Esophagus muscularis mucosa (tissue), 4 donors: ENCODE results near the gene JPH3. TPM values are rescaled to one million over a fixed set of nuclear protein-coding genes. Genes with fewer than 3 reads are reported as not detected.

Experiments
- DNase-seq: peaks from one replicate; pipeline ENCODE4 v3.0.0-alpha.2; 2017; ENCODE audit errors: extremely low spot score
- H3K27ac ChIP-seq, 4 donors: fragments of 200-600 bp; sonication (generic); replicated peaks in 1 of 4; 1 replicate in 3 of 4; 2 replicates in 1 of 4; pipeline ENCODE4 v1.5.1; 2016 to 2019; ENCODE audit warnings: mild to moderate bottlenecking in 1 of 4
- H3K27me3 ChIP-seq, 4 donors: fragments of 200-600 bp; sonication (generic); one replicate each; pipeline versions ENCODE4 v1.5.1 to v1.6.0; 2016 to 2019
- H3K36me3 ChIP-seq, 4 donors: fragments of 200-600 bp; sonication (generic); one replicate each; pipeline ENCODE4 v1.5.1; 2016 to 2019
- H3K4me1 ChIP-seq, 4 donors: fragments of 200-600 bp; sonication (generic); one replicate each; pipeline ENCODE4 v1.5.1; 2016 to 2019
- H3K4me3 ChIP-seq, 4 donors: fragments of 200-600 bp; sonication (generic); 1 replicate in 2 of 4; 2 replicates in 2 of 4; pipeline ENCODE4 v1.5.1; 2016 to 2019; ENCODE audit warnings: mild to moderate bottlenecking in 4 of 4, moderate library complexity in 1 of 4
- H3K9me3 ChIP-seq, 4 donors: fragments of 200-600 bp; sonication (generic); 1 replicate in 3 of 4; 2 replicates in 1 of 4; pipeline ENCODE4 v1.5.1; 2016 to 2019
- CTCF ChIP-seq, 3 experiments: fragments of 200-600 bp in 2 of 3; fragments of 450-650 bp in 1 of 3; sonication (generic) in 2 of 3; IDR thresholded peaks; one replicate each; pipeline ENCODE4 v1.5.1; 2017 to 2019; ENCODE audit warnings: antibody characterized with exemption in 3 of 3, mild to moderate bottlenecking in 2 of 3, moderate library complexity in 1 of 3
- EP300 ChIP-seq: sonication (generic); formaldehyde crosslinking; IDR thresholded peaks from one replicate; pipeline ENCODE4 v1.6.1; 2017; ENCODE audit warnings: antibody characterized with exemption
- POLR2A ChIP-seq: fragments of 450-650 bp; IDR thresholded peaks from one replicate; pipeline ENCODE4 v1.6.1; 2017; ENCODE audit warnings: antibody characterized with exemption, moderate library complexity, mild to moderate bottlenecking, low read depth
- POLR2AphosphoS5 ChIP-seq, 2 donors: sonication (generic); formaldehyde crosslinking; IDR thresholded peaks; one replicate each; pipeline ENCODE4 v1.6.1; 2017; ENCODE audit warnings: antibody characterized with exemption in 2 of 2
- WGBS: methylation state at CpG from one replicate; pipeline ENCODE4 v1.1.5; 2018; 5-methylcytosine and 5-hydroxymethylcytosine counted together
- intact Hi-C: fragments of 100-400 bp; cut with DNase I; formaldehyde crosslinking; loops from one replicate; pipeline ENCODE4 v1.15.1; 2023
- total RNA-seq, 4 donors: library from RNA; depleted of rRNA; stranded (reverse); fragments of >200 nt; gene quantifications; one replicate each; pipeline versions ENCODE4 v1.1.0 to v1.2.1, GENCODE V29; 2016

JPH3 gene
- total RNA-seq, 4 donors from 2014 or later, result 0.42 to 2.2 (median 0.54) TPM

GRCh38 chr16:87615621-87616041, 13.3 kb downstream of the JPH3 start:
- TF ChIP-seq POLR2AphosphoS5 (IDR thresholded peaks at IDR 0.05) (no peak), CTCF (IDR thresholded peaks at IDR 0.05) (no peak), EP300 (no peak), POLR2A (no peak)
- 81% methylated on average over 18 of the region's 19 CpGs for WGBS
- Histone ChIP-seq H3K27ac (no peak overlapping the region), H3K4me3 (no peak overlapping the region), H3K9me3 (no peaks in the 10 kb centered on the region), H3K27me3 (peaks cover 0 to 69% (median 3%) of the 10 kb centered on the region in 4 donors), H3K4me1 (no peaks in the 10 kb centered on the region), H3K36me3 (no peaks in the 10 kb centered on the region)
- intact Hi-C loops, result no loop called here
- no peak for DNase-seq

- H3K4me1 ChIP-seq, result no peaks in the 10 kb centered on the region
- H3K9me3 ChIP-seq, result no peaks in the 10 kb centered on the region
- no peak for DNase-seq
- H3K27me3 ChIP-seq, result peaks cover 0 to 70% (median 3%) of the 10 kb centered on the region in 4 donors
- no peaks in the 10 kb centered on the region for H3K36me3 ChIP-seq
- intact Hi-C loops, result no loop called here
- H3K4me3 ChIP-seq, result no peak overlapping the region
- 80% methylated on average over 17 of the region's 17 CpGs for whole genome bisulfite sequencing
- H3K27ac ChIP-seq, result no peak overlapping the region
- TF ChIP-seq EP300 (no peak), POLR2A (no peak), POLR2AphosphoS5 (IDR thresholded peaks at IDR 0.05) (no peak), CTCF (IDR thresholded peaks at IDR 0.05) (no peak)
Measured at GRCh38 chr16:87616556-87616955, 14.2 kb downstream of the JPH3 start.

GRCh38 chr16:87618216-87618615, 15.9 kb downstream of the JPH3 start:
- no peak for DNase-seq
- Histone ChIP-seq H3K27me3 (peaks cover 0 to 79% (median 3%) of the 10 kb centered on the region in 4 donors), H3K4me1 (no peaks in the 10 kb centered on the region), H3K9me3 (no peaks in the 10 kb centered on the region), H3K4me3 (no peak overlapping the region), H3K27ac (no peak overlapping the region), H3K36me3 (no peaks in the 10 kb centered on the region)
- intact Hi-C loops, result no loop called here
- WGBS, result 77% methylated on average over 11 of the region's 12 CpGs
- TF ChIP-seq POLR2AphosphoS5 (IDR thresholded peaks at IDR 0.05) (no peak), CTCF (IDR thresholded peaks at IDR 0.05) (no peak), EP300 (no peak), POLR2A (no peak)

- intact Hi-C loops, result no loop called here
- H3K4me3 ChIP-seq, result no peak overlapping the region
Measured at GRCh38 chr16:87619360-87620200, 17.3 kb downstream of the JPH3 start.

More at GRCh38 chr16:87619360-87620200, 17.3 kb downstream of the JPH3 start:
- Histone ChIP-seq H3K4me1 (no peaks in the 10 kb centered on the region), H3K27ac (no peak overlapping the region), H3K9me3 (no peaks in the 10 kb centered on the region), H3K36me3 (no peaks in the 10 kb centered on the region), H3K27me3 (peaks cover 0 to 79% (median 3%) of the 10 kb centered on the region in 4 donors)
- TF ChIP-seq EP300 (no peak), CTCF (IDR thresholded peaks at IDR 0.05) (no peak), POLR2AphosphoS5 (IDR thresholded peaks at IDR 0.05) (no peak), POLR2A (no peak)
- 77% methylated on average over 14 of the region's 26 CpGs for WGBS
- no peak for DNase-seq
